GM12865 (cell line): ENCODE data around the gene WRNIP1.

Source experiments
- DNase-seq: peaks from one replicate; pipeline ENCODE4 v3.0.0; 2010; ENCODE audit warnings: low read depth
- H3K4me3 ChIP-seq: 2 replicates; pipeline ENCODE4 v1.5.1; 2011; ENCODE audit warnings: mild to moderate bottlenecking, low read depth, low read length, control low read depth
- CTCF ChIP-seq: IDR thresholded peaks from 2 replicates; pipeline ENCODE4 v1.5.1; 2011; ENCODE audit warnings: low read length, control low read depth, low read depth, inconsistent platforms; ENCODE audit not compliant: insufficient read depth; ENCODE audit errors: missing control alignments

WRNIP1 gene

GRCh38 chr6:2741756-2742155 lies 23.4 kb upstream of the WRNIP1 start:
- no peak for DNase-seq
- TF ChIP-seq CTCF = no peak
- H3K4me3 ChIP-seq = no peak overlapping the region

GRCh38 chr6:2743280-2744208 lies 21.6 kb upstream of the WRNIP1 start:
- H3K4me3 ChIP-seq = no peak overlapping the region
- no peak for TF ChIP-seq CTCF
- no peak for DNase-seq

- no peak for DNase-seq
- no peak overlapping the region for H3K4me3 ChIP-seq
- peak; percentile 0 for TF ChIP-seq CTCF
Measured at GRCh38 chr6:2744209-2744771, 20.9 kb upstream of the WRNIP1 start.

GRCh38 chr6:2744778-2745177 lies 20.4 kb upstream of the WRNIP1 start:
- no peak for DNase-seq
- H3K4me3 ChIP-seq = no peak overlapping the region
- TF ChIP-seq CTCF = no peak

- DNase-seq = no peak
- TF ChIP-seq CTCF = no peak
- H3K4me3 ChIP-seq = no peak overlapping the region
Measured at GRCh38 chr6:2745246-2745645, 19.9 kb upstream of the WRNIP1 start.

- DNase-seq = no peak
- no peak overlapping the region for H3K4me3 ChIP-seq
- TF ChIP-seq CTCF = no peak
Measured at GRCh38 chr6:2746557-2747061, 18.6 kb upstream of the WRNIP1 start.
